GM23338 (cell line): Measurements from ENCODE around the gene ZNF484. TPM values are rescaled to one million over a fixed set of nuclear protein-coding genes. Genes with fewer than 3 reads are reported as not detected.

Experiments used
- ATAC-seq: fragments of 200-7000 bp; cut with Tn5 transposase; 3 replicates; pipeline ENCODE4 v1.9.1; 2020
- DNase-seq: peaks from one replicate; pipeline ENCODE4 v3.0.0-alpha.2; 2015; ENCODE audit warnings: low spot score
- H2AFZ ChIP-seq: fragments of 200-600 bp; sonication (generic); 2 replicates; pipeline ENCODE4 v1.8.0; 2016; ENCODE audit warnings: antibody characterized with exemption, mild to moderate bottlenecking, moderate library complexity
- H3F3A ChIP-seq: fragments of 200-600 bp; sonication (generic); replicated peaks from 2 replicates; pipeline ENCODE4 v1.8.0; 2017; ENCODE audit warnings: antibody characterized with exemption, mixed run types, low read depth
- H3K27ac ChIP-seq: fragments of 200-600 bp; sonication (generic); 2 replicates; pipeline ENCODE4 v1.6.1; 2016; ENCODE audit warnings: low read depth
- H3K27me3 ChIP-seq: fragments of 200-600 bp; sonication (generic); 2 replicates; pipeline ENCODE4 v1.8.0; 2016; ENCODE audit warnings: mild to moderate bottlenecking, mixed run types, moderate library complexity; ENCODE audit not compliant: insufficient read depth
- H3K36me3 ChIP-seq: fragments of 200-600 bp; sonication (generic); 2 replicates; pipeline ENCODE4 v1.8.0; 2016; ENCODE audit warnings: mild to moderate bottlenecking; ENCODE audit not compliant: insufficient read depth
- H3K4me1 ChIP-seq: fragments of 200-600 bp; sonication (generic); 2 replicates; pipeline ENCODE4 v1.8.0; 2016; ENCODE audit warnings: mild to moderate bottlenecking, moderate library complexity; ENCODE audit not compliant: insufficient read depth
- H3K4me2 ChIP-seq: fragments of 200-600 bp; sonication (generic); 2 replicates; pipeline ENCODE4 v1.7.1; 2017; ENCODE audit warnings: mixed run types
- H3K4me3 ChIP-seq: fragments of 200-600 bp; sonication (generic); 2 replicates; pipeline ENCODE4 v1.6.1; 2016; ENCODE audit warnings: mixed run types
- H3K79me2 ChIP-seq: fragments of 200-600 bp; sonication (generic); replicated peaks from 2 replicates; pipeline ENCODE4 v1.8.0; 2017; ENCODE audit warnings: mild to moderate bottlenecking; ENCODE audit not compliant: insufficient read depth
- H3K9me2 ChIP-seq: fragments of 200-600 bp; sonication (generic); 2 replicates; pipeline ENCODE4 v1.8.0; 2017; ENCODE audit not compliant: insufficient read depth
- H4K20me1 ChIP-seq: fragments of 200-600 bp; sonication (generic); replicated peaks from 2 replicates; pipeline ENCODE4 v1.8.0; 2017; ENCODE audit warnings: mild to moderate bottlenecking; ENCODE audit not compliant: insufficient read depth
- H3K27ac Mint-ChIP-seq: 2 replicates; pipeline ENCODE4 v1.8.0; 2020; ENCODE audit warnings: inconsistent platforms, mild to moderate bottlenecking, moderate library complexity, mixed read lengths
- H3K27me3 Mint-ChIP-seq: 3 replicates; pipeline ENCODE4 v1.8.0; 2022; ENCODE audit warnings: low read depth, mild to moderate bottlenecking, moderate library complexity, mixed read lengths, inconsistent platforms; ENCODE audit not compliant: insufficient read depth, poor library complexity
- H3K36me3 Mint-ChIP-seq: 3 replicates; pipeline ENCODE4 v1.8.0; 2021; ENCODE audit warnings: low read depth, mild to moderate bottlenecking, inconsistent platforms, moderate library complexity, mixed read lengths
- H3K4me1 Mint-ChIP-seq: 3 replicates; pipeline ENCODE4 v1.8.0; 2020; ENCODE audit warnings: mild to moderate bottlenecking, inconsistent platforms, mixed read lengths
- H3K4me3 Mint-ChIP-seq: 3 replicates; pipeline ENCODE4 v1.8.0; 2021; ENCODE audit warnings: moderate library complexity, mild to moderate bottlenecking, inconsistent platforms, mixed read lengths
- H3K9me3 Mint-ChIP-seq: 3 replicates; pipeline ENCODE4 v1.8.0; 2020; ENCODE audit warnings: moderate library complexity, mild to moderate bottlenecking, inconsistent platforms, mixed read lengths
- CREB1 ChIP-seq: fragments of 250-450 bp; sonication (Bioruptor Pico); IDR thresholded peaks from 2 replicates; pipeline ENCODE4 v1.5.0; 2020; ENCODE audit warnings: low read depth, mild to moderate bottlenecking, moderate library complexity
- CTCF ChIP-seq, 2 experiments: fragments of 200-600 bp in 1 of 2; sonication (generic) in 1 of 2; conservative IDR thresholded peaks; 2 replicates each; pipeline versions ENCODE4 v1.5.1 to v1.6.1; 2016 to 2017; ENCODE audit warnings: antibody characterized with exemption in 2 of 2, low read depth in 2 of 2, mild to moderate bottlenecking in 2 of 2, moderate library complexity in 1 of 2
- ETS1 ChIP-seq: IDR thresholded peaks from 2 replicates; pipeline ENCODE4 v1.6.1; 2016; ENCODE audit warnings: antibody characterized with exemption
- REST ChIP-seq: IDR thresholded peaks from one replicate; pipeline ENCODE4 v1.6.1; 2018; ENCODE audit warnings: antibody characterized with exemption; ENCODE audit not compliant: unreplicated experiment
- STAT1 ChIP-seq: IDR thresholded peaks from one replicate; pipeline ENCODE4 v1.6.1; 2016; ENCODE audit warnings: antibody characterized with exemption; ENCODE audit not compliant: unreplicated experiment
- ZNF331 ChIP-seq: fragments of 250-450 bp; sonication (Bioruptor Pico); IDR thresholded peaks from 2 replicates; pipeline ENCODE4 v1.5.0; 2020; ENCODE audit warnings: low read depth, mild to moderate bottlenecking, moderate library complexity
- ZNF462 ChIP-seq: fragments of 250-450 bp; sonication (Bioruptor Pico); IDR thresholded peaks from 2 replicates; pipeline ENCODE4 v1.5.0; 2020; ENCODE audit warnings: mild to moderate bottlenecking, moderate library complexity
- polyA plus RNA-seq: library from polyadenylated mRNA; unstranded; fragments of >200 nt; fragmentation: Nextera tagmentation; extraction: Ambion mirVana; gene quantifications from 2 replicates; pipeline ENCODE4 v1.2.1, GENCODE V29; 2016
- total RNA-seq: library from RNA; depleted of rRNA; stranded (reverse); fragments of >200 nt; shearing (Covaris generic); gene quantifications from 2 replicates; pipeline ENCODE4 v1.2.3, GENCODE V29; 2014

Gene ZNF484
- total and polyA plus RNA-seq, 2 experiments from 2014 or later = 4.2 to 19.4 TPM

- no peak overlapping the region for H3K4me2 ChIP-seq
- H3F3A ChIP-seq = no peaks in the 10 kb centered on the region
- H2AFZ ChIP-seq = no peak overlapping the region
- no peak overlapping the region for H3K27ac ChIP-seq
- H3K79me2 ChIP-seq = no peaks in the 10 kb centered on the region
- H3K27me3 ChIP-seq = no peaks in the 10 kb centered on the region
- no peaks in the 10 kb centered on the region for H3K36me3 ChIP-seq
- Mint-ChIP-seq H3K27ac (no peak overlapping the region), H3K27me3 (peaks cover 4% of the 10 kb centered on the region), H3K4me3 (no peak overlapping the region), H3K9me3 (no peaks in the 10 kb centered on the region; the same call in 2 of the 3 replicates), H3K4me1 (peaks cover 4% of the 10 kb centered on the region; the same call in 2 of the 3 replicates), H3K36me3 (no peaks in the 10 kb centered on the region)
- H4K20me1 ChIP-seq = no peaks in the 10 kb centered on the region
- DNase-seq = no peak
- no peaks in the 10 kb centered on the region for H3K9me2 ChIP-seq
- no peak for ATAC-seq
- no peak overlapping the region for H3K4me3 ChIP-seq
- no peaks in the 10 kb centered on the region; the same call in 1 of the 2 replicates for H3K4me1 ChIP-seq
- TF ChIP-seq REST (no peak), CREB1 (CRISPR knock-in tag) (no peak), ZNF331 (CRISPR knock-in tag) (no peak), STAT1 (no peak), ZNF462 (CRISPR knock-in tag) (no peak), ETS1 (no peak), CTCF (conservative IDR thresholded peaks at IDR 0.05; ENCODE audit: low read depth in 2 of 2) (no peak)
These were observed 39.5 kb upstream of the ZNF484 start for GRCh38 chr9:92917176-92917800.
